NCI-H2227 (cell line): ENCODE data around the gene LARP4B.

Experiments
- DNase-seq: peaks from one replicate; lab custom pipeline; 2025; ENCODE audit not compliant: unreplicated experiment; lab: John Stamatoyannopoulos, UW

LARP4B gene

GRCh38 chr10:836782-837181 lies 94.7 kb downstream of the LARP4B start:
- DNase-seq: peak; percentile 3

- no peak for DNase-seq
These were observed 97.0 kb downstream of the LARP4B start for GRCh38 chr10:834493-834892.

- DNase-seq: no peak
These were observed 102.3 kb downstream of the LARP4B start for GRCh38 chr10:829241-829640.

- DNase-seq: no peak
These were observed 103.3 kb downstream of the LARP4B start for GRCh38 chr10:828191-828590.

GRCh38 chr10:824946-825345 lies 106.6 kb downstream of the LARP4B start:
- no peak for DNase-seq

GRCh38 chr10:824497-824896 lies 107.0 kb downstream of the LARP4B start:
- no peak for DNase-seq

- DNase-seq: no peak
These were observed 108.7 kb downstream of the LARP4B start for GRCh38 chr10:822661-823367.

GRCh38 chr10:822197-822596 lies 109.3 kb downstream of the LARP4B start:
- no peak for DNase-seq

- DNase-seq: no peak
These were observed 110.2 kb downstream of the LARP4B start for GRCh38 chr10:821322-821721.

- DNase-seq: no peak
These were observed 111.7 kb downstream of the LARP4B start for GRCh38 chr10:819816-820215.

GRCh38 chr10:819326-819725 lies 112.2 kb downstream of the LARP4B start:
- no peak for DNase-seq

GRCh38 chr10:818526-819220 lies 112.8 kb downstream of the LARP4B start:
- no peak for DNase-seq

GRCh38 chr10:818010-818409 lies 113.5 kb downstream of the LARP4B start:
- DNase-seq: no peak

GRCh38 chr10:817371-817770 lies 114.1 kb downstream of the LARP4B start:
- no peak for DNase-seq

GRCh38 chr10:816958-817357 lies 114.5 kb downstream of the LARP4B start:
- no peak for DNase-seq

GRCh38 chr10:816091-816477 lies 115.4 kb downstream of the LARP4B start:
- no peak for DNase-seq

GRCh38 chr10:815338-816090 lies 116.0 kb downstream of the LARP4B start:
- DNase-seq: no peak

GRCh38 chr10:814536-815302 lies 116.8 kb downstream of the LARP4B start:
- no peak for DNase-seq

GRCh38 chr10:813286-813685 lies 118.2 kb downstream of the LARP4B start:
- DNase-seq: no peak

- DNase-seq: no peak
These were observed 118.7 kb downstream of the LARP4B start for GRCh38 chr10:812787-813186.
